HCT116 (cell line): Measurements from ENCODE around the gene UMODL1. TPM values are rescaled to one million over a fixed set of nuclear protein-coding genes. Genes with fewer than 3 reads are reported as not detected.

Source experiments
- ATAC-seq: fragments of 200-7000 bp; cut with Tn5 transposase; 2 replicates; pipeline ENCODE4 v1.9.1; 2020; ENCODE audit warnings: mild to moderate bottlenecking, moderate library complexity
- BruUV-seq: library from RNA; stranded (reverse); fragments of 400-500 nt; replicated peaks from 2 replicates; lab custom pipeline; 2021; lab: Mats Ljungman, UMichigan
- CTCF ChIA-PET: fragments of 300-600 bp; sonication (Branson Sonifier 250); formaldehyde crosslinking; loops from one replicate; lab custom pipeline; 2021; ENCODE audit warnings: antibody characterized with exemption; lab: Charles Lee
- POLR2A ChIA-PET: fragments of 300-600, 350-600 bp; sonication (Branson Sonifier 250); formaldehyde crosslinking; loops from one replicate; lab custom pipeline; 2021; ENCODE audit warnings: antibody characterized with exemption; lab: Charles Lee
- RAD21 ChIA-PET, 2 experiments: fragments of 300-600 bp; sonication (Branson Sonifier 250); formaldehyde crosslinking; loops; one replicate each; lab custom pipeline; 2023; ENCODE audit warnings: low total read pairs in 2 of 2; ENCODE audit not compliant: uncharacterized antibody in 2 of 2, unreplicated experiment in 2 of 2, low non-redundant PET in 1 of 2; lab: Charles Lee
- DNase-seq: peaks from one replicate; pipeline ENCODE4 v3.0.0-alpha.2; 2010; ENCODE audit warnings: low read depth, low spot score
- H2AFZ ChIP-seq: fragments of 200-600 bp; shearing (Covaris generic), sonication (generic); 2 replicates; pipeline ENCODE4 v1.6.1; 2017; ENCODE audit warnings: low read depth, mixed run types, mixed read lengths, antibody characterized with exemption, low read length; ENCODE audit not compliant: poor library complexity, severe bottlenecking
- H3K27ac ChIP-seq: 2 replicates; pipeline ENCODE4 v1.5.1; 2012; ENCODE audit warnings: low read depth, low read length
- H3K27me3 ChIP-seq: fragments of 200-600 bp; sonication (generic); 2 replicates; pipeline ENCODE4 v1.6.1; 2016; ENCODE audit warnings: mixed run types, low read length, mixed read lengths; ENCODE audit not compliant: insufficient read depth
- H3K36me3 ChIP-seq, 2 experiments: fragments of 200-500 bp in 1 of 2; fragments of 200-600 bp in 1 of 2; sonication (Bioruptor generic) in 1 of 2; sonication (generic) in 1 of 2; 2 replicates each; pipeline versions ENCODE4 v1.5.1 to v1.6.1; 2014 to 2016; ENCODE audit warnings: low read length in 2 of 2, inconsistent platforms in 1 of 2, mixed read lengths in 1 of 2, mixed run types in 1 of 2; ENCODE audit not compliant: insufficient read depth in 2 of 2, control insufficient read depth in 1 of 2
- H3K4me1 ChIP-seq, 2 experiments: fragments of 200-600 bp in 1 of 2; sonication (generic) in 1 of 2; 2 replicates each; pipeline versions ENCODE4 v1.5.1 to v1.6.1; 2012 to 2017; ENCODE audit warnings: low read length in 2 of 2, inconsistent platforms in 1 of 2, mild to moderate bottlenecking in 1 of 2, mixed read lengths in 1 of 2, mixed run types in 1 of 2, moderate library complexity in 1 of 2; ENCODE audit not compliant: insufficient read depth in 2 of 2, control insufficient read depth in 1 of 2
- H3K4me2 ChIP-seq: fragments of 200-600 bp; sonication (generic); 2 replicates; pipeline ENCODE4 v1.6.1; 2017; ENCODE audit warnings: mixed run types, low read length, mixed read lengths
- H3K4me3 ChIP-seq, 2 experiments: fragments of 200-600 bp in 1 of 2; sonication (generic) in 1 of 2; replicated peaks in 1 of 2; 2 replicates each; pipeline ENCODE4 v1.5.1; 2011 to 2016; ENCODE audit warnings: low read length in 2 of 2, control low read depth in 1 of 2, low read depth in 1 of 2, mild to moderate bottlenecking in 1 of 2, mixed read lengths in 1 of 2, mixed run types in 1 of 2
- H3K79me2 ChIP-seq: fragments of 200-600 bp; sonication (generic); 2 replicates; pipeline ENCODE4 v1.6.1; 2017; ENCODE audit warnings: mild to moderate bottlenecking, mixed run types, low read length, moderate library complexity, mixed read lengths; ENCODE audit not compliant: insufficient read depth
- H3K9ac ChIP-seq: fragments of 200-600 bp; sonication (generic); 2 replicates; pipeline ENCODE4 v1.6.1; 2016; ENCODE audit warnings: low read length, mixed read lengths
- H3K9me2 ChIP-seq: fragments of 200-600 bp; sonication (generic), shearing (Covaris generic); 2 replicates; pipeline ENCODE4 v1.6.1; 2017; ENCODE audit warnings: mixed run types, mild to moderate bottlenecking, moderate library complexity; ENCODE audit not compliant: insufficient read depth
- H3K9me3 ChIP-seq, 2 experiments: fragments of 200-500 bp in 1 of 2; fragments of 200-600 bp in 1 of 2; sonication (Bioruptor generic) in 1 of 2; sonication (generic) in 1 of 2; 2 replicates each; pipeline ENCODE4 v1.6.1; 2014 to 2017; ENCODE audit warnings: low read length in 2 of 2, mixed read lengths in 2 of 2, inconsistent platforms in 1 of 2, low read depth in 1 of 2, mild to moderate bottlenecking in 1 of 2, mixed run types in 1 of 2, moderate library complexity in 1 of 2; ENCODE audit not compliant: control insufficient read depth in 1 of 2, insufficient read depth in 1 of 2
- H4K20me1 ChIP-seq: fragments of 200-600 bp; sonication (generic), shearing (Covaris generic); 2 replicates; pipeline ENCODE4 v1.6.1; 2017; ENCODE audit warnings: mixed run types, mild to moderate bottlenecking, moderate library complexity; ENCODE audit not compliant: insufficient read depth
- ATF3 ChIP-seq: IDR thresholded peaks from 2 replicates; pipeline ENCODE4 v1.6.1; 2012
- CEBPB ChIP-seq: IDR thresholded peaks from 2 replicates; pipeline ENCODE4 v1.6.1; 2012; ENCODE audit warnings: low read depth
- CTCF ChIP-seq, 3 experiments: fragments of 200-600 bp in 1 of 3; sonication (generic) in 1 of 3; IDR thresholded peaks in 2 of 3; conservative IDR thresholded peaks in 1 of 3; 2 replicates each; pipeline ENCODE4 v1.5.1; 2012 to 2017; ENCODE audit warnings: low read depth in 2 of 3, low read length in 2 of 3, antibody characterized with exemption in 1 of 3, borderline replicate concordance in 1 of 3, control low read depth in 1 of 3, mild to moderate bottlenecking in 1 of 3, mixed read lengths in 1 of 3, mixed run types in 1 of 3, moderate library complexity in 1 of 3; ENCODE audit not compliant: insufficient read depth in 1 of 3
- EGR1 ChIP-seq: IDR thresholded peaks from 2 replicates; pipeline ENCODE4 v1.6.1; 2012; ENCODE audit warnings: low read depth
- EZH2phosphoT487 ChIP-seq: fragments of 200-600 bp; IDR thresholded peaks from 2 replicates; pipeline ENCODE4 v1.6.1; 2018; ENCODE audit warnings: antibody characterized with exemption, borderline replicate concordance
- FOSL1 ChIP-seq: IDR thresholded peaks from 2 replicates; pipeline ENCODE4 v1.6.1; 2012; ENCODE audit warnings: low read depth
- JUND ChIP-seq: IDR thresholded peaks from 2 replicates; pipeline ENCODE4 v1.6.1; 2012
- POLR2A ChIP-seq: IDR thresholded peaks from 2 replicates; pipeline ENCODE4 v1.7.0; 2011; ENCODE audit warnings: borderline replicate concordance; ENCODE audit not compliant: insufficient read depth, insufficient read length; ENCODE audit errors: extremely low read depth
- RAD21 ChIP-seq: IDR thresholded peaks from 2 replicates; pipeline ENCODE4 v1.6.1; 2012; ENCODE audit warnings: low read depth, mild to moderate bottlenecking
- REST ChIP-seq: IDR thresholded peaks from 2 replicates; pipeline ENCODE4 v1.6.1; 2012; ENCODE audit warnings: low read depth
- SIN3A ChIP-seq: IDR thresholded peaks from 2 replicates; pipeline ENCODE4 v1.6.1; 2012; ENCODE audit warnings: low read depth
- ZBTB33 ChIP-seq: IDR thresholded peaks from 2 replicates; pipeline ENCODE4 v1.6.1; 2011; ENCODE audit warnings: mild to moderate bottlenecking, low read length, moderate library complexity; ENCODE audit not compliant: insufficient replicate concordance; ENCODE audit errors: extremely low read depth
- ZFX ChIP-seq: fragments of 450-650 bp; IDR thresholded peaks from 2 replicates; pipeline ENCODE4 v1.6.1; 2017
- ZNF274 ChIP-seq: fragments of 200-500 bp; sonication (Bioruptor generic); IDR thresholded peaks from 2 replicates; pipeline ENCODE4 v1.6.1; 2014; ENCODE audit warnings: mild to moderate bottlenecking, low read depth, low read length, inconsistent platforms
- intact Hi-C: fragments of 100-400 bp; cut with micrococcal nuclease; formaldehyde crosslinking; loops from 2 replicates; pipeline ENCODE4 v1.10.0; 2022
- total RNA-seq: library from RNA; stranded (reverse); gene quantifications from one replicate; pipeline ENCODE4 v1.2.1, GENCODE V29; 2021; ENCODE audit not compliant: unreplicated experiment

Gene UMODL1
- total RNA-seq, 1 experiment from 2014 or later = not detected

- H2AFZ ChIP-seq = peak overlapping the region; percentile 36
- DNase-seq = no peak
- no peaks in the 10 kb centered on the region for H3K79me2 ChIP-seq
- BruUV-seq = no TSS peak
- no peaks in the 10 kb centered on the region for H4K20me1 ChIP-seq
- H3K36me3 ChIP-seq = no peaks in the 10 kb centered on the region
- H3K4me2 ChIP-seq = no peak overlapping the region
- ChIA-PET RAD21 (interaction anchor here (0.6 to 1.2 kb wide), 5 partner anchors 10 to 506 kb away, joined by 4 read pairs; no protein-coding TSS in a partner anchor), POLR2A (no interaction called here), CTCF (interaction anchor here (0.6 to 2.1 kb wide), 24 partner anchors 7 to 835 kb away, joined by 3 to 20 read pairs (median 6); no protein-coding TSS in a partner anchor)
- peaks cover 15% of the 10 kb centered on the region; the same call in 1 of the 2 replicates for H3K27me3 ChIP-seq
- peaks cover 0 to 5% of the 10 kb centered on the region in 2 experiments; a peak in 1 of 4 replicates for H3K4me1 ChIP-seq
- no peak overlapping the region for H3K9ac ChIP-seq
- TF ChIP-seq FOSL1 (no peak), CTCF (IDR thresholded peaks at IDR 0.05 in 2 of 3, conservative IDR thresholded peaks at IDR 0.05 in 1 of 3; ENCODE audit: borderline replicate concordance in 1 of 3, insufficient read depth in 1 of 3, low read depth in 2 of 3, low read length in 2 of 3) (no peak), JUND (no peak), ATF3 (no peak), ZBTB33 (no peak), CEBPB (no peak), EZH2phosphoT487 (no peak), ZFX (no peak), EGR1 (no peak), ZNF274 (no peak), POLR2A (no peak), SIN3A (no peak), RAD21 (no peak), REST (no peak)
- no peak overlapping the region for H3K4me3 ChIP-seq
- H3K9me2 ChIP-seq = no peaks in the 10 kb centered on the region
- no peaks in the 10 kb centered on the region for H3K9me3 ChIP-seq
- H3K27ac ChIP-seq = no peak overlapping the region
- ATAC-seq = no peak
- intact Hi-C loops = loop anchor here (1.0 to 10.0 kb wide), 4 partner anchors 111 to 508 kb away; partner anchors contain the start of gene PRDM15
These were observed 47.1 kb downstream of the UMODL1 start for GRCh38 chr21:42117967-42118780.
